Measurements from ENCODE around the gene TK1. TPM values are rescaled to one million over a fixed set of nuclear protein-coding genes. Genes with fewer than 3 reads are reported as not detected.
"Not testable (repeated sequence)": the region's sequence is repeated elsewhere in the genome, so short reads cannot be mapped to it uniquely, and the experiment has no call there.

TK1 gene
- total RNA-seq, 1 donor, result 75.9 TPM

- DNase-seq (ENCODE audit: low read depth), result no peak
- no peak for TF ChIP-seq CTCF (IDR thresholded peaks at IDR 0.05; ENCODE audit: insufficient read depth, low read length)
- H3K4me3 ChIP-seq (ENCODE audit: low read depth, low read length), result no peak overlapping the region
These were observed 43.4 kb downstream of the TK1 start for GRCh38 chr17:78143214-78144146.

DNA sequence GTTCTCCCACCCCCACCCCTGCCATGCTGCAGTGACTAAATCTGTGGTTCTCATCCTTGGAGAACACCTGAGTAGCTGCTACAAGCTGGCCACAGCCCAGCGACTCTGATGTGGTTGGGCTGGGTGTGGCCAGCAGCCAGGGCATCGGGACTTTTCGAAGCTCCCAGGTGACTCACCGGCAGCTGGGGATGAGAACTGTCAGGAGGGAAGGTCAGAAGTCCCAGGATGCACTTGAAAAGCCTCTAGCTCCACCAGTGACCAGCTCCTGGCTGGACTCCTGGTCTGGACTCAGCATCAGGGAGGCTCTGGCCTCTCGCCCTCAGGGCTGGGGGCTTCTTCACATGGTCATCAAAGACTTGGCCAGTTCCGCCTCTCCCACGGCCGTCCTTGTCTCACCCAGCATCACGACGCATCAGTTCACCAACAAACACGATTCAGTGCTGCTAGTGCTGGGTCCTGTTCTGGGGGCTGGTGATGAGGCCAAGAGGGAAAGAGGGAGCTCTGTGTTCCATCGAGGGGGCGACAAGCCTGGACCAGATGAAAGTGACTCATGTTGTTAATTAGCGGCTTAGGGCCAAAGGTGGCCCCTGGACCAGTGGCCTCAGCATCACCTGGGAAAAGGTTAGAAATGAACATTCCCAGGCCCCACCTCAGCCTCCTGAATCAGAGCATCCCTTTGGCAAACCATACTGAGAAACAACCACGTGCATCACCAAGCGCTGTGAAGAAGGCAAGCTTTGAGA is 44.6 kb downstream of the TK1 start:
- peak; percentile 42 for DNase-seq (ENCODE audit: low read depth)
- no peak for TF ChIP-seq CTCF (IDR thresholded peaks at IDR 0.05; ENCODE audit: insufficient read depth, low read length)
- no peak overlapping the region for H3K4me3 ChIP-seq (ENCODE audit: low read depth, low read length)

DNA sequence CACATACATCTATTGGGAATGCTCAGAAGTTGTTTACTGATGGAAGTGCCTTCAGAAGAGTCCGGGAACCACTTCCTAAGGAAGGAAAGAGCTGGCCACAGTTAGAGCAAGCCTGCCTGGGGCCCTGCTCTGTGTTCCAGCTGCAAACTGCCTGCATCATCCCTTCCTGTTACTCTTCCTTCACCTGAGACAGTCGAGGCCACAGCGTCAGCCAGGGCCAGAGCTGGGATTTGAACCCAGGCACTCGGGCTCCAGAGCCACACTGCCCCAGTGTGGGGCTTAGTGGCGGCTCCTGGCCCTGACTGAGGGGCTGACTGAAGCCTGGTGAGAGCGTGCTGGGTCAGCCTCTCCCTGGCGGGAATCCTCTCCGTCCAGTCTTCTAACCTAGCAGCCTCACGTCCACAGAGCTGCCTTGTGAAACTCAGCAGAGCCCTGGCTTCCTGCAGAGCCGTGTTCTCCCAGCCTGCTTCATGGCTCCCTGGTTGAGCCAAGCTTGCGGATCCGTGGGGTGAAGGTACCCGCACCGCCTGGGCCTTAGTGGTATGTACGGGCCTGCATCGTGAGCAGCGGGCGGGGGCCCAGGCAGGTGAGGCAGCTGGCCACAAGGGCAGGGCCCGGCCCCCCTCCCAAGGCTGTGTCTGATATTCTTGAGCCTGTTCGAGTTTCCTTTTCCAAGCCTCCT is 45.3 kb downstream of the TK1 start:
- no peak for DNase-seq (ENCODE audit: low read depth)
- no peak for TF ChIP-seq CTCF (IDR thresholded peaks at IDR 0.05; ENCODE audit: insufficient read depth, low read length)
- H3K4me3 ChIP-seq (ENCODE audit: low read depth, low read length), result no peak overlapping the region

DNA sequence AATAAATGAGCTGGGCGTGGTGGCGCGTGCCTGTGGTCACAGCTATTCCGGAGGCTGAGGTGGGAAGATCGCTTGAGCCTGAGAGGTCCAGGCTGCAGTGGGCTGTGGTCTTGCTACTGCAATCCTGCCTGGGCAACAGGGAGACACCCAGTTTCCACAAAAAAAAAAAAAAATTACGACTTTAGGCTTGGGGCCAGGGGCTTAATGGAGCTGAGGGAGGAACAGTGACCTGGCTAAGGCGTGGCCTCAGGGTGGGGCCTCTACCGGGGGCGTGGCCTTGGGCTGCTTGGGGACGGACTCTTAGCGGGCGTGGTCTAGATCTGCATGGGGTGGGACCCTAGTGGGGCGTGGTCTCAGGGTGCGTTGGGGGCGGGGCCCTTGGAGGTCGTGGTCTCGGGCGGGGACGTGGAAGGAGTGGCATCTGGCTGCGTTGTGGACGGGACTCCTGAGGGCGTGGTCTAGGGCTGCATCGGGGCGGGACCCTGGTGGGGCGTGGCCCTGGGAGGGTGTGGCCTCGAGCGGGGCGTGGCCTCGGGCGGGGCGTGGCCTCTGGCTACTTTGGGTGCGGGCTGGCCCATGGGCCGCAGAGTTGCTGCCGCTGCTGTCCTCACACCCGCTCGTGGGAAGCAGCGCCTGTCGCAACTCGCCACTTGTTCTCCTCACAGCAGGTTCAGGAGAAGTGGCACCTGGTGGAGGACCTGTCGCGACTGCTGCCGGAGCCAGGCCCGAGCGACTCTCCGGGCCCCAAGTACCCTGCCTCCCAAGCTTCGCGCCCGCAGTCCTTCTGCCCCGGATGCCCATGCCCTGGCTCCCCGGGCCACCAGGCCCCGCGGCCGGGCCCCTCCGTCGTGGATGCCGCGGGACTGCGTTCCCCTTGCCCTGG is 46.4 kb downstream of the TK1 start:
- DNase-seq (ENCODE audit: low read depth), result peak; percentile 33
- TF ChIP-seq CTCF (IDR thresholded peaks at IDR 0.05; ENCODE audit: insufficient read depth, low read length), result no peak
- no peak overlapping the region for H3K4me3 ChIP-seq (ENCODE audit: low read depth, low read length)

DNA sequence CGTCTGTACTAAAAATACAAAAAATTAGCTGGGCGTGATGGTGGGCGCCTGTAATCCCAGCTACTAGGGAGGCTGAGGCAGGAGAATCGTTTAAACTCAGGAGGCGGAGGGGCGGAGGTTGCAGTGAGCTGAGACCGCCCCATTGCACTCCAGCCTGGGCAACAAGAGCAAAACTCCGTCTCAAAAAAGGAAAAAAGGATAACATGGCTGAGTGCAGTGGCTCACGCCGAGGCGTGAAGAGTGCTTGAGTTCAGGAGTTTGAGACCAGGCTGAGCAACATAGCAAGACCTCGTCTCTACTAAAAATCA is 47.0 kb downstream of the TK1 start:
- not testable (repeated sequence) for DNase-seq (ENCODE audit: low read depth); H3K4me3 ChIP-seq (ENCODE audit: low read depth, low read length)

- TF ChIP-seq CTCF (IDR thresholded peaks at IDR 0.05; ENCODE audit: insufficient read depth, low read length), result no peak
- DNase-seq (ENCODE audit: low read depth), result no peak
- H3K4me3 ChIP-seq (ENCODE audit: low read depth, low read length), result no peak overlapping the region
These were observed 48.4 kb downstream of the TK1 start for GRCh38 chr17:78138204-78139060.

Measured in fibroblast of the aortic adventitia (primary cell).